ENCODE results near the gene RNF112. TPM values are rescaled to one million over a fixed set of nuclear protein-coding genes. Genes with fewer than 3 reads are reported as not detected.
"Not testable (repeated sequence)": the region's sequence is repeated elsewhere in the genome, so short reads cannot be mapped to it uniquely, and the experiment has no call there.

RNF112 gene
- total RNA-seq, 3 donors from 2014 or later: 2.4 to 13.4 (median 3.4) TPM

- intact Hi-C loops (cut with DNase I, micrococcal nuclease): no loop called here
- DNase-seq (no peak), ATAC-seq (no peak)
- no peaks in the 10 kb centered on the region for H3K4me1 ChIP-seq (ENCODE audit: low read depth)
- TF ChIP-seq CTCF (IDR thresholded peaks at IDR 0.05): no peak
- H3K36me3 ChIP-seq (ENCODE audit: low read depth): no peaks in the 10 kb centered on the region
- H3K9me3 ChIP-seq: no peaks in the 10 kb centered on the region
- no peak overlapping the region for H3K4me3 ChIP-seq
Observed at GRCh38 chr17:19454074-19454473, 43.0 kb downstream of the RNF112 start.

DNA sequence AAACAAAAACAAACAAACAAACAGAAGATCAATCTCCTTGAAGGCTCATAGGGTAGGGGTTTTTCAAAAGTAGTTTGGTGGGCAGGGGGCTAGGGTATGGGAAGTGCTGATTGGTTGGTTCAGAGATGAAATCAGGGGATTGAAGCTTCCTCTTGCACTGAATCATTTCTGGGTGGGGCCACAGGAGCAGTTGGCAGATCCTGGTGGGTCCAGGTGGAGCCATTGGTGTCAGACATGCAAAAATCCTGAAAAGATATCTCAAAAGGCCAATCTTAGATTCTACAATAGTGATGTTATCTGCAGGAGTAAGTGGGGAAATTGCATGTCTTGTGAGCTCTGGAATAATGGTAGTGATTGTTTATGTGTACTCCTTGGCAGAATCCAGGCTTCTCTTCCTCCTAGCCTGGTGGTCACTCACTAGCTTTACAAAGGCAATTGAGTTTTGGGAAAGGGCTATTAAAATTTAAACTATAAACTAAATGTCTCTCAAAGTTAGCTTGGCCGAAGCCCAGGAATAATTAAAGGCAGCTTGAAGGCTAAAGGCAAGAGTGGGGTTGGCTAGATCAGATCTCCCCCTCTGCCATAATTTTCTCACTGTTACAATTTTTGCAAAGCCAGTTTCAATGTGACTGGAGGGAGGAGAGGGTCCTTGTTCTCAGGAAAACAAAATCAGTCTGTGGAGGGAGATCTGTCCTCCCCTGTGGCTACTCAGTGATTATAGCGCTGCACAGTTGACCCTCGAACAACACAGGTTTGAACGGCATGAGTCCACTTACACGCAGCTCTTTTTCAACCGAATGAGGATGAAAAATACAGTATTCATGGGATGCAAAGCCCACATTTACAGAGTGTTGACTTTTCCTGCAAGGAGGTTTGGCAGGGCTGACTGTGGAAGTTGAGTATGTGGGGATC, 45.2 kb downstream of the RNF112 start:
- no peaks in the 10 kb centered on the region for H3K36me3 ChIP-seq (ENCODE audit: low read depth)
- TF ChIP-seq CTCF (IDR thresholded peaks at IDR 0.05): no peak
- ATAC-seq (no peak), DNase-seq (no peak)
- intact Hi-C loops (cut with DNase I, micrococcal nuclease): no loop called here
- H3K9me3 ChIP-seq: no peaks in the 10 kb centered on the region
- H3K4me3 ChIP-seq: no peak overlapping the region
- peaks cover 12% of the 10 kb centered on the region for H3K4me1 ChIP-seq (ENCODE audit: low read depth)

DNA sequence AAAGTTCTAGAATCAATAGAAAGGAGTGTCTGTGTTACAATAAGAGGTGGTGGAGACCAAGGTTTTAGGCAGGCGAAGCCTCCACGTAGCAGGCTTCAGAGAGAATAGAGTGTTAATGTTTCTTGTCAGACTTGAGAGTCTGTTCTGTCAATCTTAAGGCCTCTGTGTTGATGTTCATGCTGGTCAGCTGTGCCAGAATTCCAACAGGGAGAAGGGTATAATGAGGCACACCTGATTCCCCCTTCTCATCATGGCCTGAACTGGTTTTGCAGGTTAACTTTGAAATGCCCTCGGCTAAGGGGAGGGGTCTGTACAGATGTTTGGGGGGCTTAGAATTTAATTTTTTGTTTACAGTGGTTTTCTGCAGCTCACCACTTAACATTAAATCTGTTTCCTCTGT, 46.0 kb downstream of the RNF112 start:
- H3K4me3 ChIP-seq: no peak overlapping the region

GRCh38 chr17:19457830-19458271, 46.8 kb downstream of the RNF112 start:
- H3K36me3 ChIP-seq (ENCODE audit: low read depth): no peaks in the 10 kb centered on the region
- DNase-seq (no peak), ATAC-seq (no peak)
- intact Hi-C loops (cut with DNase I, micrococcal nuclease): no loop called here
- peaks cover 17% of the 10 kb centered on the region for H3K4me1 ChIP-seq (ENCODE audit: low read depth)
- no peaks in the 10 kb centered on the region for H3K9me3 ChIP-seq
- H3K4me3 ChIP-seq: no peak overlapping the region
- TF ChIP-seq CTCF (IDR thresholded peaks at IDR 0.05): no peak

More for the DNA sequence above, 46.0 kb downstream of the RNF112 start:
- intact Hi-C loops (cut with DNase I, micrococcal nuclease): no loop called here
- Histone ChIP-seq H3K9me3 (no peaks in the 10 kb centered on the region), H3K4me1 (ENCODE audit: low read depth) (peaks cover 15% of the 10 kb centered on the region), H3K36me3 (ENCODE audit: low read depth) (no peaks in the 10 kb centered on the region)
- TF ChIP-seq CTCF (IDR thresholded peaks at IDR 0.05): no peak
- no peak for ATAC-seq
- DNase-seq: no peak

- H3K4me3 ChIP-seq; H3K36me3 ChIP-seq (ENCODE audit: low read depth); H3K9me3 ChIP-seq; intact Hi-C loops (cut with DNase I, micrococcal nuclease); ATAC-seq; DNase-seq: not testable (repeated sequence)
- peaks cover 23% of the 10 kb centered on the region for H3K4me1 ChIP-seq (ENCODE audit: low read depth)
Observed at GRCh38 chr17:19458481-19458880, 47.4 kb downstream of the RNF112 start.

DNA sequence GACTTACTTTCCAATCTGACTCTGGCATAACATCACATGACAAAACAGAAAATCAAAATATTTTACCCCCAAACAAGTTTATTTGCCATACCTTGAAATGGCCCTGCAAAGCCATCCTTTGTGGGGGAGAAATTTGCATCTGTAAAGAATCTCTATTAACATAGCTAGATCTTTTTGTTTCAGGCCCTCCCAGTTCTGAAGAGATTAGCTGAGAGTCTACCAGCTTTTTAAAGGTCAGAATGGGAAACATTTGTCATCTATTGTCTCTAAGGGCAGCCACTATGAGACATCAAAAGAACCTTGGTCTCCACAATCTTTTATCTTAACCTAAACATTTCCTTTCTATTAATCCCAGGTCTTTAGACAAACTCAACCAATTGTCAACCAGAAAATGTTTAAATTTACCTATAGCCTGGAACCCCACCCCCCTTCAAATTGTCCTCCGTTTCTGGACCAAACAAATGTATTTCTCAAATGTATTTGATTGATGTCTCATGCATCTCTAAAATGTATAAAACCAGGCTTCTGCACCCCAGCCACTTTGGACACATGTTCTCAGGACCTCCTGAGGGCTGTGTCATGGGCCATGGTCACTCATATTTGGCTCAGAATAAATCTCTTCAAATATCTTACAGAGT, 48.1 kb downstream of the RNF112 start:
- DNase-seq; H3K36me3 ChIP-seq (ENCODE audit: low read depth); ATAC-seq; H3K4me3 ChIP-seq; intact Hi-C loops (cut with DNase I, micrococcal nuclease); H3K9me3 ChIP-seq: not testable (repeated sequence)
- peaks cover 30% of the 10 kb centered on the region for H3K4me1 ChIP-seq (ENCODE audit: low read depth)

Data from mucosa of descending colon (tissue), 3 donors.